Measurements from ENCODE around the gene FAM24A. TPM values are rescaled to one million over a fixed set of nuclear protein-coding genes. Genes with fewer than 3 reads are reported as not detected.
A peak's percentile ranks its signal among the peaks of the same experiment; 100 is the strongest.

FAM24A gene
- total and polyA plus RNA-seq, 9 donors: not detected

- no peak for DNase-seq
- Histone ChIP-seq H3K9me3 (replicated peaks; ENCODE audit: control insufficient read depth, low read depth, low read length) (no peaks in the 10 kb centered on the region), H3K4me1 (ENCODE audit: control insufficient read depth, insufficient read depth, low read length) (no peaks in the 10 kb centered on the region), H3K27me3 (ENCODE audit: control insufficient read depth, insufficient read depth, low read length) (no peaks in the 10 kb centered on the region), H3K36me3 (ENCODE audit: control insufficient read depth, insufficient read depth, low read length) (peaks cover 4% of the 10 kb centered on the region), H3K27ac (ENCODE audit: low read length) (no peak overlapping the region), H3K4me3 (ENCODE audit: low read length) (no peak overlapping the region)
- no CpG with 5 or more reads among the region's 1 CpG for WGBS (ENCODE audit: insufficient coverage)
Observed at GRCh38 chr10:122930140-122930539, 19.7 kb downstream of the FAM24A start.

- WGBS (ENCODE audit: insufficient coverage): 60% methylated on average over 1 of the region's 6 CpGs
- no peak for DNase-seq
- H3K27me3 ChIP-seq (ENCODE audit: control insufficient read depth, insufficient read depth, low read length): no peaks in the 10 kb centered on the region
- H3K27ac ChIP-seq (ENCODE audit: low read length): no peak overlapping the region
- H3K4me1 ChIP-seq (ENCODE audit: control insufficient read depth, insufficient read depth, low read length): no peaks in the 10 kb centered on the region
- no peak overlapping the region for H3K4me3 ChIP-seq (ENCODE audit: low read length)
- H3K9me3 ChIP-seq (replicated peaks; ENCODE audit: control insufficient read depth, low read depth, low read length): no peaks in the 10 kb centered on the region
- peaks cover 4% of the 10 kb centered on the region for H3K36me3 ChIP-seq (ENCODE audit: control insufficient read depth, insufficient read depth, low read length)
Observed at GRCh38 chr10:122931088-122931906, 20.9 kb downstream of the FAM24A start.

DNA sequence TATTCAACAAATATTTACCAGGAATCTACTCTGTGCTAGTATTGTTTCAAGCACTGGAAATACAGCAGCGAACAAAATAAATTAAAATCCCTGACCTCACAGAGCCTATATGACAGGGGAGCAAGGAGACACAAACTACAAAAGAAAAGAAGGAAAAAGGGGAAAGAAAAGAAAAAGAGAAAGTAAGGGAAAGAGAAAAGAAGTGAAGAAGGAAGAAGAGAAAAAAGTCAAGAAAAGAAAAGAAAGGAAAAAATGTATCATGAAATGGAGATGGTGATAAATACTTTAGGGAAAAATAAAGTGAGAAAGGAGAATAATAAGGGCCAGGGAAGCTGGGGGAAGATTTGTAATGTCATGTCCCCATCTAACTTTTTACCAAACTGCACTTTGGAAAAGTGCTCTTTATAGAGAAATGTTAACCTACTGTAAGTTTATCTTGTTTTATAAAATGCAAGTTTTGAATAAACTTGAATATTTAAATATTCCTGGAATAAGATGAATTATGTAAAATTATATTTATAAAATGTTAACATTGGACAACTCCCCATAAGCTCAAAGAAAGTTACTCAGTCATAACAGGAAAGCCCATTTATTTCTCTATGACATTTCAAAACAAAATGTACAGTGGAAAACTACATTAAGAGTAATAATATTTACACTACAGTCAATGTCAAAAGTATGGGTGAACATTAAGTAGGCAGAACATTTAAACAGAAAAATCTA, 28.9 kb downstream of the FAM24A start:
- DNase-seq: no peak
- no peak overlapping the region for H3K27ac ChIP-seq (ENCODE audit: low read length)
- H3K27me3 ChIP-seq (ENCODE audit: control insufficient read depth, insufficient read depth, low read length): no peaks in the 10 kb centered on the region
- H3K36me3 ChIP-seq (ENCODE audit: control insufficient read depth, insufficient read depth, low read length): peaks cover 10% of the 10 kb centered on the region
- no peak overlapping the region for H3K4me3 ChIP-seq (ENCODE audit: low read length)
- H3K4me1 ChIP-seq (ENCODE audit: control insufficient read depth, insufficient read depth, low read length): no peaks in the 10 kb centered on the region
- H3K9me3 ChIP-seq (replicated peaks; ENCODE audit: control insufficient read depth, low read depth, low read length): no peaks in the 10 kb centered on the region
- WGBS (ENCODE audit: insufficient coverage): no CpG with 5 or more reads among the region's 1 CpG

- WGBS (ENCODE audit: insufficient coverage): no CpG with 5 or more reads among the region's 1 CpG
- Histone ChIP-seq H3K36me3 (ENCODE audit: control insufficient read depth, insufficient read depth, low read length) (peaks cover 10% of the 10 kb centered on the region), H3K27me3 (ENCODE audit: control insufficient read depth, insufficient read depth, low read length) (no peaks in the 10 kb centered on the region), H3K4me3 (ENCODE audit: low read length) (no peak overlapping the region), H3K27ac (ENCODE audit: low read length) (no peak overlapping the region), H3K4me1 (ENCODE audit: control insufficient read depth, insufficient read depth, low read length) (no peaks in the 10 kb centered on the region), H3K9me3 (replicated peaks; ENCODE audit: control insufficient read depth, low read depth, low read length) (no peaks in the 10 kb centered on the region)
- DNase-seq: peak; percentile 39
Observed at GRCh38 chr10:122939856-122940543, 29.6 kb downstream of the FAM24A start.

DNA sequence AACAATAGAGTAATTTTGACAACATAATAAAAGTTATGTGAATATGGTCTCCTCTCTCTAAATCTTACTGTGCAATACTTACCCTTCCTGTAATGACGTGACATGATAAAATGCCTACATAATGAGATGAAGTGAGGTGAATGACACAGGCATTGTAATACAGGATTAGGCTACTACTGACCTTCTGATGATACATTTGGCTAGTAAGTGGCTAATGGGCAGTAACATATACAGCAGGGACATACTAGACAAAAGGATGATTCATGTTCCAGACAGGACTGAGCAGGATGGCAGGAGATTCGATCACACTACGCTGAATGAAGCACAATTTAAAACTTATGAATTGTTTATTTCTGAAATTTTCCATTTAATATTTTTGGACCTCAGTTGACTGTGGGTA, 38.9 kb downstream of the FAM24A start:
- peaks cover 14% of the 10 kb centered on the region for H3K36me3 ChIP-seq (ENCODE audit: control insufficient read depth, insufficient read depth, low read length)
- H3K4me1 ChIP-seq (ENCODE audit: control insufficient read depth, insufficient read depth, low read length): peaks cover 6% of the 10 kb centered on the region
- no peak for DNase-seq
- no CpG with 5 or more reads among the region's 3 CpGs for WGBS (ENCODE audit: insufficient coverage)
- H3K9me3 ChIP-seq (replicated peaks; ENCODE audit: control insufficient read depth, low read depth, low read length): no peaks in the 10 kb centered on the region
- no peaks in the 10 kb centered on the region for H3K27me3 ChIP-seq (ENCODE audit: control insufficient read depth, insufficient read depth, low read length)
- no peak overlapping the region for H3K4me3 ChIP-seq (ENCODE audit: low read length)
- no peak overlapping the region for H3K27ac ChIP-seq (ENCODE audit: low read length)

DNA sequence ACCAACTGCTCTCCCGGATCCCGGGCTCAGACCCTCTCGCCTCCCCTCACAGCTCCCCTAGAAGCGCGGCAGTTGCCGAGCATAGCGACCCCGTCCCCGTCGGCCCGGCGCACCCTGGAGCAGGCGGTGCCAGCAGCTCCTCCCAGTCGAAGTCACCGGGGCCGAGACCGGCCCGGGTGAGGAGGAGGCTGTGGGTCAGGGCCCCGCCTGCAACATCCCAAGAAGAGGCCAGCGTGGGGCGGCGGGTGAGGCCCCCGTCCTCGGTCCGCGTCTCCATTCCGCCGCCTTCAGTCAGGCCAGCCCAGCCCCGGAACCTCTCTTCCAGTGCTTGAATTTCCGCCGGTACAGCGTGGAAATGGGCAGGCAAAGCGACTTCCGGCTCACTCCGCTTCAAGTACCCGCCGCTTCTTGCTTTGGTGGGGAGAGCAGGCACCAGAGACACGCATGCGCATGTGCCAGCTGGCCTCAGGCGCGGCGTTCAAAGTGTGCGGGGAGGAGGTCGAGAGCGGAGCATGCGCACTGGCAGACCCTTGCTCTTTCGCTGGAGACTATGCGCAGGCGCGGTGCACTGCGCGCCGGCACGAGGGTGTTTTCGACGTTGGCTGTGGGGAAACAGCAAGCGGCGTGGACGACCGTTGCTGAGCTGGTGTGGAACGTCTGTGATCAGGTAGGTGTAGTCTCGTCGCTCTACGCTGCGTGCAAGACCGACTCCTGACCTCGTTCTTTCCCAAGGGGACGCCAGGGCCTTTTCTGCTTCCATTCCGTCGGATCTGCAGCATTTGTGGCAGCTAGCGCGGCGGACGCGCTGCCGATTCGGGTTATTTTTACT, 43.7 kb downstream of the FAM24A start, which contains the start of gene C10orf88:
Gene C10orf88 (minus strand): TSS at position 326 of the 829 bp plus-strand sequence. CDS start 49 bp downstream, at position 277.
- Histone ChIP-seq H3K4me3 (ENCODE audit: low read length) (peak within 1 kb of the TSS; percentile 82), H3K36me3 (ENCODE audit: control insufficient read depth, insufficient read depth, low read length) (peaks cover 2% of the 10 kb centered on the region), H3K4me1 (ENCODE audit: control insufficient read depth, insufficient read depth, low read length) (peaks cover 10% of the 10 kb centered on the region), H3K27me3 (ENCODE audit: control insufficient read depth, insufficient read depth, low read length) (peaks cover 7% of the 10 kb centered on the region), H3K9me3 (replicated peaks; ENCODE audit: control insufficient read depth, low read depth, low read length) (no peaks in the 10 kb centered on the region), H3K27ac (ENCODE audit: low read length) (peak within 1 kb of the TSS; percentile 64)
- DNase-seq: peak; percentile 99
- 2% methylated on average over 69 of the region's 77 CpGs for WGBS (ENCODE audit: insufficient coverage)

GRCh38 chr10:122954731-122955050, 44.3 kb downstream of the FAM24A start:
- DNase-seq: no peak
- Histone ChIP-seq H3K36me3 (ENCODE audit: control insufficient read depth, insufficient read depth, low read length) (no peaks in the 10 kb centered on the region), H3K4me1 (ENCODE audit: control insufficient read depth, insufficient read depth, low read length) (peaks cover 10% of the 10 kb centered on the region), H3K9me3 (replicated peaks; ENCODE audit: control insufficient read depth, low read depth, low read length) (no peaks in the 10 kb centered on the region), H3K27ac (ENCODE audit: low read length) (no peak overlapping the region), H3K27me3 (ENCODE audit: control insufficient read depth, insufficient read depth, low read length) (peaks cover 7% of the 10 kb centered on the region), H3K4me3 (ENCODE audit: low read length) (peak overlapping the region; percentile 82)
- 79% methylated on average over 11 of the region's 13 CpGs for WGBS (ENCODE audit: insufficient coverage)

DNA sequence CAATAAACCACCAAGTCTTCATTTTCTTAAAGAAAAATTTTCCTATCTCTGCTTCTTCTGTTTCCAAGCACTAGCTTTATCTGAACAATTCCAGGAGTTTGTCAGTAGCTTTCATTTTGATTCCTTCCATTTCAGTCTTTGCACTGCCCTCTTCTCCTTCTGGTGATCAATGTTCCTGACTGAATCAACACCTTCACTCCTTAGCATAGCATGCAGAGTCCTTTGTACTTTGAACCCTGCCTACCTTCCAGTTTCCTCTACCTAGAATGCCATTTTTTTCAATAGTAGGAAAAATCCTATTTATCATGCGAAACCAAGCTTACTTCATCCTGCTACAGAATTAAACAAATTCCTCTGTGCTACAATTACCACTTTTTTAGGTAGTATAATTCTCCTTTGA, 45.5 kb downstream of the FAM24A start:
- peaks cover 10% of the 10 kb centered on the region for H3K4me1 ChIP-seq (ENCODE audit: control insufficient read depth, insufficient read depth, low read length)
- peaks cover 7% of the 10 kb centered on the region for H3K27me3 ChIP-seq (ENCODE audit: control insufficient read depth, insufficient read depth, low read length)
- WGBS (ENCODE audit: insufficient coverage): no CpG with 5 or more reads among the region's 1 CpG
- no peak overlapping the region for H3K27ac ChIP-seq (ENCODE audit: low read length)
- H3K4me3 ChIP-seq (ENCODE audit: low read length): no peak overlapping the region
- no peaks in the 10 kb centered on the region for H3K36me3 ChIP-seq (ENCODE audit: control insufficient read depth, insufficient read depth, low read length)
- no peaks in the 10 kb centered on the region for H3K9me3 ChIP-seq (replicated peaks; ENCODE audit: control insufficient read depth, low read depth, low read length)
- no peak for DNase-seq

DNA sequence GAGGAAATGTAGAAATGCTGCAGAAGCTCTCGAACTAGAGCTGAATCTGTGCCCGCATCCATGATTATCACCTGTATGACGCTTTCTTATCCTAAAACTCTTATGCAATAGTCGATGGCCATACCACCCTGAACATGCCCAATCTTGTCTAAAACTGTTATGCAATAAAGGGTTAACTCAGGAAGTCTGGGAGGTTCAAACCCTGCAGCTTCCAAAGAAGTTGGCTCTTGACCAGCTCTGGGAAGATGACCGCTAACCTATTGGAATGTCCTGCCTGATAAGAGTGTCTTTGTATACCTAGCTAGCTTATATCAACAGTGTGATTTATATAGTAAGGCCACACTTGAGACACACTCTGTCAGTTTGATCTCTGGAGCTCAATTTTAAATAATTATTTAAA, 47.1 kb downstream of the FAM24A start:
- Histone ChIP-seq H3K27ac (ENCODE audit: low read length) (no peak overlapping the region), H3K4me1 (ENCODE audit: control insufficient read depth, insufficient read depth, low read length) (peaks cover 10% of the 10 kb centered on the region)
- WGBS (ENCODE audit: insufficient coverage): 100% methylated on average over 3 of the region's 5 CpGs

More for the DNA sequence above, 47.1 kb downstream of the FAM24A start:
- H3K9me3 ChIP-seq (replicated peaks; ENCODE audit: control insufficient read depth, low read depth, low read length): no peaks in the 10 kb centered on the region
- H3K27me3 ChIP-seq (ENCODE audit: control insufficient read depth, insufficient read depth, low read length): peaks cover 7% of the 10 kb centered on the region
- no peaks in the 10 kb centered on the region for H3K36me3 ChIP-seq (ENCODE audit: control insufficient read depth, insufficient read depth, low read length)
- no peak for DNase-seq
- no peak overlapping the region for H3K4me3 ChIP-seq (ENCODE audit: low read length)
